ENCODE measurements around the gene TBXA2R. TPM values are rescaled to one million over a fixed set of nuclear protein-coding genes. Genes with fewer than 3 reads are reported as not detected.

The TBXA2R gene
- total and polyA plus RNA-seq, 2 of the 8 experiments (the other 6 are each of a cell fraction or from before 2014, with no cell fraction given) = 0.39 to 0.50 TPM

DNA sequence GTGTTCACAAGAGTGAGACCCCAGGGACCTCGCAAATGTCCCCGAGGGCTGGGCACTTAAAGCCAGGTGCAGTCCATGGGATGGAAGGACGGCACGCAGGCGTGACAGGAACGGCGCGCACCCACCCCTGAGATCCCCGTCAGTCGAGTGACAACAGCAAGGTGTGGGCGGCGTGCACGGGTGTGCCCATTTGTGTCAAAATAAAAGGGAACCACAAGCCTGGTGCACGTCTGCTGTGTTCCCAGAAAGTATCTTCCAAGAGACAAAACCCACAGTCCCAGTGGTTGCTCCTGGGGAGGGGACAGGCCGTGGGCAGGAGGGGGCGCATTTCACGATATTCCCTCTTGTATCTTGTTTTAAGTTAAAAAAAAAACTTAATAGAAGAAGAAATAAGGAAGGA lies 35.6 kb upstream of the TBXA2R start (continued):
- TF ChIP-seq, protein P1, sequence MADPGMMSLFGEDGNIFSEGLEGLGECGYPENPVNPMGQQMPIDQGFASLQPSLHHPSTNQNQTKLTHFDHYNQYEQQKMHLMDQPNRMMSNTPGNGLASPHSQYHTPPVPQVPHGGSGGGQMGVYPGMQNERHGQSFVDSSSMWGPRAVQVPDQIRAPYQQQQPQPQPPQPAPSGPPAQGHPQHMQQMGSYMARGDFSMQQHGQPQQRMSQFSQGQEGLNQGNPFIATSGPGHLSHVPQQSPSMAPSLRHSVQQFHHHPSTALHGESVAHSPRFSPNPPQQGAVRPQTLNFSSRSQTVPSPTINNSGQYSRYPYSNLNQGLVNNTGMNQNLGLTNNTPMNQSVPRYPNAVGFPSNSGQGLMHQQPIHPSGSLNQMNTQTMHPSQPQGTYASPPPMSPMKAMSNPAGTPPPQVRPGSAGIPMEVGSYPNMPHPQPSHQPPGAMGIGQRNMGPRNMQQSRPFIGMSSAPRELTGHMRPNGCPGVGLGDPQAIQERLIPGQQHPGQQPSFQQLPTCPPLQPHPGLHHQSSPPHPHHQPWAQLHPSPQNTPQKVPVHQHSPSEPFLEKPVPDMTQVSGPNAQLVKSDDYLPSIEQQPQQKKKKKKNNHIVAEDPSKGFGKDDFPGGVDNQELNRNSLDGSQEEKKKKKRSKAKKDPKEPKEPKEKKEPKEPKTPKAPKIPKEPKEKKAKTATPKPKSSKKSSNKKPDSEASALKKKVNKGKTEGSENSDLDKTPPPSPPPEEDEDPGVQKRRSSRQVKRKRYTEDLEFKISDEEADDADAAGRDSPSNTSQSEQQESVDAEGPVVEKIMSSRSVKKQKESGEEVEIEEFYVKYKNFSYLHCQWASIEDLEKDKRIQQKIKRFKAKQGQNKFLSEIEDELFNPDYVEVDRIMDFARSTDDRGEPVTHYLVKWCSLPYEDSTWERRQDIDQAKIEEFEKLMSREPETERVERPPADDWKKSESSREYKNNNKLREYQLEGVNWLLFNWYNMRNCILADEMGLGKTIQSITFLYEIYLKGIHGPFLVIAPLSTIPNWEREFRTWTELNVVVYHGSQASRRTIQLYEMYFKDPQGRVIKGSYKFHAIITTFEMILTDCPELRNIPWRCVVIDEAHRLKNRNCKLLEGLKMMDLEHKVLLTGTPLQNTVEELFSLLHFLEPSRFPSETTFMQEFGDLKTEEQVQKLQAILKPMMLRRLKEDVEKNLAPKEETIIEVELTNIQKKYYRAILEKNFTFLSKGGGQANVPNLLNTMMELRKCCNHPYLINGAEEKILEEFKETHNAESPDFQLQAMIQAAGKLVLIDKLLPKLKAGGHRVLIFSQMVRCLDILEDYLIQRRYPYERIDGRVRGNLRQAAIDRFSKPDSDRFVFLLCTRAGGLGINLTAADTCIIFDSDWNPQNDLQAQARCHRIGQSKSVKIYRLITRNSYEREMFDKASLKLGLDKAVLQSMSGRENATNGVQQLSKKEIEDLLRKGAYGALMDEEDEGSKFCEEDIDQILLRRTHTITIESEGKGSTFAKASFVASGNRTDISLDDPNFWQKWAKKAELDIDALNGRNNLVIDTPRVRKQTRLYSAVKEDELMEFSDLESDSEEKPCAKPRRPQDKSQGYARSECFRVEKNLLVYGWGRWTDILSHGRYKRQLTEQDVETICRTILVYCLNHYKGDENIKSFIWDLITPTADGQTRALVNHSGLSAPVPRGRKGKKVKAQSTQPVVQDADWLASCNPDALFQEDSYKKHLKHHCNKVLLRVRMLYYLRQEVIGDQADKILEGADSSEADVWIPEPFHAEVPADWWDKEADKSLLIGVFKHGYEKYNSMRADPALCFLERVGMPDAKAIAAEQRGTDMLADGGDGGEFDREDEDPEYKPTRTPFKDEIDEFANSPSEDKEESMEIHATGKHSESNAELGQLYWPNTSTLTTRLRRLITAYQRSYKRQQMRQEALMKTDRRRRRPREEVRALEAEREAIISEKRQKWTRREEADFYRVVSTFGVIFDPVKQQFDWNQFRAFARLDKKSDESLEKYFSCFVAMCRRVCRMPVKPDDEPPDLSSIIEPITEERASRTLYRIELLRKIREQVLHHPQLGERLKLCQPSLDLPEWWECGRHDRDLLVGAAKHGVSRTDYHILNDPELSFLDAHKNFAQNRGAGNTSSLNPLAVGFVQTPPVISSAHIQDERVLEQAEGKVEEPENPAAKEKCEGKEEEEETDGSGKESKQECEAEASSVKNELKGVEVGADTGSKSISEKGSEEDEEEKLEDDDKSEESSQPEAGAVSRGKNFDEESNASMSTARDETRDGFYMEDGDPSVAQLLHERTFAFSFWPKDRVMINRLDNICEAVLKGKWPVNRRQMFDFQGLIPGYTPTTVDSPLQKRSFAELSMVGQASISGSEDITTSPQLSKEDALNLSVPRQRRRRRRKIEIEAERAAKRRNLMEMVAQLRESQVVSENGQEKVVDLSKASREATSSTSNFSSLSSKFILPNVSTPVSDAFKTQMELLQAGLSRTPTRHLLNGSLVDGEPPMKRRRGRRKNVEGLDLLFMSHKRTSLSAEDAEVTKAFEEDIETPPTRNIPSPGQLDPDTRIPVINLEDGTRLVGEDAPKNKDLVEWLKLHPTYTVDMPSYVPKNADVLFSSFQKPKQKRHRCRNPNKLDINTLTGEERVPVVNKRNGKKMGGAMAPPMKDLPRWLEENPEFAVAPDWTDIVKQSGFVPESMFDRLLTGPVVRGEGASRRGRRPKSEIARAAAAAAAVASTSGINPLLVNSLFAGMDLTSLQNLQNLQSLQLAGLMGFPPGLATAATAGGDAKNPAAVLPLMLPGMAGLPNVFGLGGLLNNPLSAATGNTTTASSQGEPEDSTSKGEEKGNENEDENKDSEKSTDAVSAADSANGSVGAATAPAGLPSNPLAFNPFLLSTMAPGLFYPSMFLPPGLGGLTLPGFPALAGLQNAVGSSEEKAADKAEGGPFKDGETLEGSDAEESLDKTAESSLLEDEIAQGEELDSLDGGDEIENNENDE (IDR thresholded peaks at IDR 0.05; ENCODE audit: insufficient replicate concordance, low read length) = no peak
- TF ChIP-seq CTBP2 (IDR thresholded peaks at IDR 0.05; ENCODE audit: borderline replicate concordance, insufficient read depth, insufficient read length, low read length) (no peak), HDAC2 (IDR thresholded peaks at IDR 0.05; ENCODE audit: borderline replicate concordance in 1 of 2, low read depth in 2 of 2, low read length in 2 of 2) (no peak), CREB1 (IDR thresholded peaks at IDR 0.05) (no peak), MAX (IDR thresholded peaks at IDR 0.05) (no peak)
